ENCODE measurements around the gene MAP2K1. TPM values are rescaled to one million over a fixed set of nuclear protein-coding genes. Genes with fewer than 3 reads are reported as not detected.

The MAP2K1 gene
- total RNA-seq, 2 donors from 2014 or later: 83.3 to 98.1 TPM

DNA sequence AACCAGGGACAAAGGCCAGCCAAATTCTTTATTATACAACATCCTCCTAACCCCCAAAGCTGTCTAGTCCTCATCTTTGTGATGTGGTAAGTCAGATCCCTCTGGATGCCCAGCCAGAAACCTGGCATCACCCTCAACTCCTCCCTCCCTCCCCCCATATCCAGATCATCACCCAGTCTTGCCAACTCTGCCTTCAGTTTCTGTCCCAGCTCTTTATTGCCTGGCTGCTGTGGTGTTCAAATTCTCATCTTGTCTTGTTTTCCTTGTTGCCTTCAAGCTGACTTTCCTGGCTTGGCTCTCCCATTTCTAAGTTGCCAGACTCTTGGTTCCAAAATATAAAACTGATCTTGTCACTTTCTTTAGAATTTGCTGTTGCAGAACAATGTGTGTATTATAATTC lies 28.6 kb downstream of the MAP2K1 start:
- no peak for DNase-seq
- peak overlapping the region; percentile 27 for H3K27ac Mint-ChIP-seq
- H3K9me3 Mint-ChIP-seq: peaks cover 5 to 6% of the 10 kb centered on the region in 2 donors
- no peaks in the 10 kb centered on the region for H3K27me3 Mint-ChIP-seq (ENCODE audit: low read depth)
- ATAC-seq (replicated peaks in 1 of 2): no peak
- H3K4me3 Mint-ChIP-seq: no peak overlapping the region
- peaks cover 53% of the 10 kb centered on the region for H3K4me1 Mint-ChIP-seq (ENCODE audit: low read depth)
- peaks cover 10 to 15% of the 10 kb centered on the region in 2 donors for H3K36me3 Mint-ChIP-seq (ENCODE audit: insufficient read depth in 2 of 2)

DNA sequence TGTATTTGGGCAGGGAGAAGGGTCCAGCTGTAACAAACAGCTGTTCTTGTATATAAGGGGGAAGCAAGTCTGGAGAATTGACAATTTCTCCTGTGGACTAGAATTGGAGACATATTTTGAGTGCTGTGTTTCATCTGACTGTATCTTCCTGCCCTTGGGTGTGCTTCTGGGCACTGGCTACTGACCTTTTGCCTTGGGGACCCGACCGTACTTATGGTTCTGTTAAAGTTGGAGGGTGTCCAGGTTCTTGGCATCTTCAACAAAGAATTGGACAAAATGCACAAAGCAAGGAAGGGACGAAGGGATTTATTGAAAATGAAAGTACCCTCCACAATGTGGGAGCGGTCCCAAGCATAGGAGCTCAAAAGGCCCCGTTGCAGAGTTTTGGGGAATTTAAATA lies 31.0 kb downstream of the MAP2K1 start:
- H3K4me1 Mint-ChIP-seq (ENCODE audit: low read depth): peaks cover 42% of the 10 kb centered on the region
- no peak overlapping the region for H3K27ac Mint-ChIP-seq
- no peaks in the 10 kb centered on the region for H3K27me3 Mint-ChIP-seq (ENCODE audit: low read depth)
- no peak for DNase-seq
- ATAC-seq (replicated peaks in 1 of 2): no peak
- H3K4me3 Mint-ChIP-seq: no peak overlapping the region
- peaks cover 10 to 16% of the 10 kb centered on the region in 2 donors for H3K36me3 Mint-ChIP-seq (ENCODE audit: insufficient read depth in 2 of 2)
- H3K9me3 Mint-ChIP-seq: peaks cover 5 to 6% of the 10 kb centered on the region in 2 donors

DNA sequence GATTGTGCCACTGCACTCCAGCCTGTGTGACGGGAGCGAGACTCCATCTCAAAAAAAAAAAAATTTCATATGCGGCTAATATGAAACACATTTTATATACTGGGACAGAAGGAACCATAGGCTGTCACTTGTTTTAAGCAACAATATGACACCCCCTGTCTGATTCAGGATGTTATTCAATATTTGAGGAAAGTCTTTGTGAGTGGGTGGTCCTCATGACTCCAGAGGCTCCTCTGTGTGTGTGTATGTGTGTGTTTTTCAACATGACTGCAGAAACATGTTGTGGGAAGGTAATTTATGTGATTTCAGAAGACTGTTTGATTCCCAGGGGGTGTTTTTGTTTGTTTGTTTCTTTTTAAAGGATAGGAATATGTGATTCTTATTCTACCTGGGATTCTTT lies 32.8 kb downstream of the MAP2K1 start:
- Mint-ChIP-seq H3K4me3 (no peak overlapping the region), H3K27me3 (ENCODE audit: low read depth) (no peaks in the 10 kb centered on the region), H3K4me1 (ENCODE audit: low read depth) (peaks cover 46% of the 10 kb centered on the region)

DNA sequence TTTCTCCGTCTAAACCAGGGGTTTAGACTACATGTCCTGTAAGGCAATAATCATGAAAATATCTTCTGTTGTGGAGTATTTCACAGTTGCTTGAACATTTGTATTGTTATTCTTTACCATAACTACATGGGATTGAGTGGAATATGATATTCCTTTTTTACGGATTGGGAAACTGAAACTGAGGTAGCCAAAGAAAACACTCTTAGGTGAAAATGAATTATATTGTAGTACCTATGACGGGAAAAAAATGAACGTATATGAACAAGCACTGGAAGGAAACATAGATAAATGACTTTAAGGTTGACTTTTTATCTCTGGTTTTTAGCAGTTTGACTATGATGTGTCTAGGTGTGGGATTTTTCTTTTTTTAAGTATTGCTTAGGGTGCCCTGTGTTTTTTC lies 35.6 kb downstream of the MAP2K1 start:
- DNase-seq: no peak
- no peak overlapping the region for H3K4me3 Mint-ChIP-seq
- no peak overlapping the region for H3K27ac Mint-ChIP-seq
- H3K4me1 Mint-ChIP-seq (ENCODE audit: low read depth): peaks cover 41% of the 10 kb centered on the region
- H3K36me3 Mint-ChIP-seq (ENCODE audit: insufficient read depth in 2 of 2): peaks cover 5 to 6% of the 10 kb centered on the region in 2 donors
- no peaks in the 10 kb centered on the region for H3K9me3 Mint-ChIP-seq
- no peak for ATAC-seq (replicated peaks in 1 of 2)
- H3K27me3 Mint-ChIP-seq (ENCODE audit: low read depth): no peaks in the 10 kb centered on the region

More for the DNA sequence above, 32.8 kb downstream of the MAP2K1 start:
- H3K9me3 Mint-ChIP-seq: peaks cover 0 to 2% of the 10 kb centered on the region in 2 donors
- ATAC-seq (replicated peaks in 1 of 2) (no peak), DNase-seq (no peak)
- no peak overlapping the region for H3K27ac Mint-ChIP-seq
- H3K36me3 Mint-ChIP-seq (ENCODE audit: insufficient read depth in 2 of 2): peaks cover 8 to 11% of the 10 kb centered on the region in 2 donors

DNA sequence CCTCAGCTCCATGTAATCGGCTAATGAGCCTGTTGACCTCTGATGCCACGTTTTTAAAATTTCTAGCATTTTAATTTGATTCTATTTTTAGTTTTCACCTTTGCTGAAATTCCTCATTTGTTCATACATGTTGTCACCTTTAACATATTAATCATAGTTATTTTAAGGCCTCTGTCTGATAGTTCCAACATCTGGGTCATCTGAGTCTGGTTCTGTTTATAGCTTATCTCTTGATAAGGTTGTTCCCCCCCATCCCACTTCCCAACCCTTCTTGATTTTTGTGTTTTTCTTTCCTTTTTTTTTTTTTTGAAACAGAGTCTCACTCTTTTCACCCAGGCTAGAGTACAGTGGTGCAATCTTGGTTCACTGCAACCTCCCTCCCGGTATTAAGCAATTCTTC lies 36.4 kb downstream of the MAP2K1 start:
- H3K27me3 Mint-ChIP-seq (ENCODE audit: low read depth): no peaks in the 10 kb centered on the region
- H3K27ac Mint-ChIP-seq: no peak overlapping the region

DNA sequence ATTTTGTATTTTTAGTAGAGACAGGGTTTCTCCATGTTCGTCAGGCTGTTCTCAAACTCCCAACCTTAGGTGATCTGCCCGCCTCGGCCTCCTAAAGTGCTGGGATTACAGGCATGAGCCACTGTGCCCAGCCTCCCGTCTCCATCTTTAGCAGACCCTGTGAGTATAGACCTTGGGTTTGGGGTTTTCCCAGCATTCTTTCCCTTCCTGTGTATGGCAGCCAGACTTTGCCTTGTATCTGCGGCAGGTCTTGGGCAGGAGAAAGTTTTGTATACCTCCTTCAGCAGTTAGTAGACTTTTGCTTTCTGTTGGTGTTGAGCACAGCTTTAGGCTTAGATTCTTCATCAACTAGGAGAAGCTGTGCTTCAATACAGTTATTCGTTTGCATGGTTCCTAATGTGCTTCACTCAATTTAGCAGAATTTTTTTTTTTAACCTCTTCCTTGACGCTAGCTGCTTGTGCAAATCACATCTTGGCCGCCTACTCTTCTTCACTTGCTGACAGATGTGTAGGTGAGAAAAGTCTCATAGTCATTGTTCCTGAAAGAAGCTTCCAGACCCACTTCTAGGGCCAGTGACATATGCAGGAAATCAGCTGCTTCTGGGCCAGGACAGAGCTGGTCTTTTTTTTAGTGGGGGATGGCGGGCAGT lies 38.4 kb downstream of the MAP2K1 start:
- DNase-seq (no peak), ATAC-seq (replicated peaks in 1 of 2) (no peak)
- Mint-ChIP-seq H3K27ac (no peak overlapping the region), H3K4me3 (peak overlapping the region in 1 of 2 donors; percentile 50), H3K9me3 (no peaks in the 10 kb centered on the region), H3K36me3 (ENCODE audit: insufficient read depth in 2 of 2) (peaks cover 5 to 6% of the 10 kb centered on the region in 2 donors), H3K4me1 (ENCODE audit: low read depth) (peaks cover 40% of the 10 kb centered on the region), H3K27me3 (ENCODE audit: low read depth) (no peaks in the 10 kb centered on the region)

More for the DNA sequence above, 36.4 kb downstream of the MAP2K1 start:
- ATAC-seq (replicated peaks in 1 of 2): no peak
- no peak overlapping the region for H3K4me3 Mint-ChIP-seq
- H3K9me3 Mint-ChIP-seq: no peaks in the 10 kb centered on the region
- peaks cover 36% of the 10 kb centered on the region for H3K4me1 Mint-ChIP-seq (ENCODE audit: low read depth)
- DNase-seq: no peak
- H3K36me3 Mint-ChIP-seq (ENCODE audit: insufficient read depth in 2 of 2): peaks cover 5 to 6% of the 10 kb centered on the region in 2 donors

DNA sequence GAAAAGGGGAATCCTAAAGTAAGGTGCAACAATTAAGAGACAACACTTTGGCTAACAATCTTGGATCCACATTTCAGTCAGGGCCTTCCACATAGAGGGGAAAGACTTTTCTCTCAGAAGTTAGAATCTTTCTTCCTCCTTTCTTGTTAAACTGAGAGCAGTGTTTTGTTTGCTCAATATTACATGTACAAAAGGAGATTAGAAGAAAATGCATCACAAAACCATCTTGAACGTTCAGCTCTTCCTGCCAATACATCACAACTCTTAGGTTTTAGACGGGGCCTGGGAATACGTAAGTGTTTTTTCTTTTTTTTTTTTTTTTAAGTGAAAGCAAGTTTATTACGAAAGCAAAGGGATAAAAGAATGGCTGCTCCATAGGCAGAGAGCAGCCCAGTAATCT lies 39.1 kb downstream of the MAP2K1 start:
- Mint-ChIP-seq H3K36me3 (ENCODE audit: insufficient read depth in 2 of 2) (peaks cover 5 to 6% of the 10 kb centered on the region in 2 donors), H3K27me3 (ENCODE audit: low read depth) (no peaks in the 10 kb centered on the region), H3K9me3 (no peaks in the 10 kb centered on the region), H3K27ac (no peak overlapping the region), H3K4me1 (ENCODE audit: low read depth) (peaks cover 42% of the 10 kb centered on the region), H3K4me3 (no peak overlapping the region)
- ATAC-seq (replicated peaks in 1 of 2) (no peak), DNase-seq (no peak)

DNA sequence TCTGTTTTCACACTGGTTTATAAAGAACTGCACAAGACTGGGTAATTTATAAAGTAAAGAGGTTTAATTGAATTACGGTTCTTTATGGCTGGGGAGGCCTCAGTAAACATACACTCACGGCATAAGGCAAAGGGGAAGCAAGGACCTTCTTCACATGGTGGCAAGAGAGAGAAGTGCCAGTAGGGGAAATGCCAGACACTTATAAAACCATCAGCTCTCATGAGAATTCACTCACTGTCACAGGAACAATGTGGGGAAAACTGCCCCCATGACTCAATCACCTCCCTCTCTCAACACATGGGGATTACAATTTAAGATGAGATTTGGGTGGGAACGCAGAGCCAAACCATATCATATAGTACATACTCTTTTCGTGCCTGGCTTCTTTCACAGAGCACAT lies 42.4 kb downstream of the MAP2K1 start:
- H3K4me1 Mint-ChIP-seq (ENCODE audit: low read depth): peaks cover 59% of the 10 kb centered on the region
- no peaks in the 10 kb centered on the region for H3K9me3 Mint-ChIP-seq
- H3K27ac Mint-ChIP-seq: no peak overlapping the region
- no peaks in the 10 kb centered on the region for H3K27me3 Mint-ChIP-seq (ENCODE audit: low read depth)
- no peak for ATAC-seq (replicated peaks in 1 of 2)
- peaks cover 0 to 6% of the 10 kb centered on the region in 2 donors for H3K36me3 Mint-ChIP-seq (ENCODE audit: insufficient read depth in 2 of 2)
- DNase-seq: no peak
- H3K4me3 Mint-ChIP-seq: no peak overlapping the region

DNA sequence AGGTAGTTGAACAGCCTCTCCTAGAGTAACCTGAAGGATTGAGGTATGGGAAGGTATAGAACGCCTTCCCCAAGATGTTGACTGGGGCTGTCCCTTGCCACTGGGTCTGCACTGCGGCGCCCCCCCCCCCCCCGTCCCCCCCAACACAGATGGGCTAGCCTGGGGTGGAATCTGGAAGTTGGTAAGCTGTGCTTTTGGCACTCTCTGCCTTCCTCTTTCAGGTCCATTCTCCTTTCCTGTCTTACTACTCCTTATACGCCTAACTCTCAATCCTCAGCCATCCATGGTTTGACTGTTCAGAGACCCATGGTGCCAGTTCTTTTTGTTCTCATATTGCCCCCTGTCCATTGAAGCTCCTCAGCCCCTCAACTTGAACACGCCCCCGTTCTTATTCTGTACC lies 42.8 kb downstream of the MAP2K1 start:
- Mint-ChIP-seq H3K9me3 (no peaks in the 10 kb centered on the region), H3K27me3 (ENCODE audit: low read depth) (no peaks in the 10 kb centered on the region), H3K36me3 (ENCODE audit: insufficient read depth in 2 of 2) (peaks cover 1 to 4% of the 10 kb centered on the region in 2 donors), H3K27ac (no peak overlapping the region), H3K4me1 (ENCODE audit: low read depth) (peaks cover 56% of the 10 kb centered on the region), H3K4me3 (no peak overlapping the region)
- no peak for DNase-seq
- no peak for ATAC-seq (replicated peaks in 1 of 2)

DNA sequence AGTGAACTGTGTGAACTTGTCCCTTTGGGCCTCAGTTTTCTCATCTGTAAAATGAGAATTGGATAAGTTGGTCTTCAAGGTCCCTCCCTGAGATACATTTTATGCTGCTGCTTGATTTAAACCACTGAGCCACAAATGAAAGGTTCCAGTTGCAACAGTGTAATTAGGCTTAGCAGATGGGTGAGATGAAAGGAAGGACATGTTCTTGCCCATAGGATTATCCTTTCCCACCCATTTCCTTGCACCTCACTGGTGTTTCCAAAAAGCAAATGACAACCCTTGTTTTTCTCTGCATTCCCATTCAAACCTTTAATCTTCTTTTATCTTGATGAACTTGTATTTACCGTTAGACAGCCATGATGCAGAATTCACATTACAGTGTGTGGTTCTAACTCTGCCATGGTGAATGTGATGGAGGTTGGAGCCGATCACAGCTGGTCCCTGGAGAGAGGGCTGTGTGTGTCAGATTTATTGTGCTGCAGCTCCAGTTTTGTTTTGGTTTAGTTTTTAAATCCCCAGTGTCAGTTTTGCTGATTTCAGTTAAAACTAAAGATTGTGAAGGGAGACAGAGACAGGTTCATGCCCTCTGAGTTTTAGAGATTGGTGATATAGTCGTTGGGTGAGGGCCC lies 44.0 kb downstream of the MAP2K1 start:
- H3K27me3 Mint-ChIP-seq (ENCODE audit: low read depth): no peaks in the 10 kb centered on the region
- H3K27ac Mint-ChIP-seq: no peak overlapping the region
- no peak for DNase-seq
- no peaks in the 10 kb centered on the region for H3K9me3 Mint-ChIP-seq
- H3K4me3 Mint-ChIP-seq: no peak overlapping the region
- H3K4me1 Mint-ChIP-seq (ENCODE audit: low read depth): peaks cover 45% of the 10 kb centered on the region
- ATAC-seq (replicated peaks in 1 of 2): no peak
- H3K36me3 Mint-ChIP-seq (ENCODE audit: insufficient read depth in 2 of 2): peaks cover 0 to 7% of the 10 kb centered on the region in 2 donors

DNA sequence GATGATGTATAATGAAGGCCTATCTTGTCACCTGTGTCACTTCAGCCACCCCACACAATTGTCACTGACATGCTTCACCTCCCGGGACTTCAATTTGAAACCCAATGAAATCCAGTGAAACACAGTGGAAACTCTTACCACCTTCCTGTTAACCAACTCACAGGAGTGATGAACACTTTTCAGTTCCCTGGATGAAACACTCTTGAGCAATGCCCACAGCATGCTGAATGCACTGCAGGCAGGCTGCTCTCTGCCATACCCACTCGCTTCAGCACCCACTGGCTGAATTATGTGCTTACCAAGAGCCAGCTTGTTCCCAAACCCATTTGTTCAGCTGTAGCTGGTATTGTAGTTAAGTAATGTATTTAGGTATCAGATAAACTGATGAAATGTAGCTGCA lies 47.0 kb downstream of the MAP2K1 start:
- H3K36me3 Mint-ChIP-seq (ENCODE audit: insufficient read depth in 2 of 2): peaks cover 4 to 19% of the 10 kb centered on the region in 2 donors
- H3K4me1 Mint-ChIP-seq (ENCODE audit: low read depth): peaks cover 39% of the 10 kb centered on the region
- no peak overlapping the region for H3K27ac Mint-ChIP-seq
- ATAC-seq (replicated peaks in 1 of 2) (peak in 1 of 2 donors; percentile 17), DNase-seq (no peak)
- no peak overlapping the region for H3K4me3 Mint-ChIP-seq
- no peaks in the 10 kb centered on the region for H3K27me3 Mint-ChIP-seq (ENCODE audit: low read depth)
- H3K9me3 Mint-ChIP-seq: no peaks in the 10 kb centered on the region

DNA sequence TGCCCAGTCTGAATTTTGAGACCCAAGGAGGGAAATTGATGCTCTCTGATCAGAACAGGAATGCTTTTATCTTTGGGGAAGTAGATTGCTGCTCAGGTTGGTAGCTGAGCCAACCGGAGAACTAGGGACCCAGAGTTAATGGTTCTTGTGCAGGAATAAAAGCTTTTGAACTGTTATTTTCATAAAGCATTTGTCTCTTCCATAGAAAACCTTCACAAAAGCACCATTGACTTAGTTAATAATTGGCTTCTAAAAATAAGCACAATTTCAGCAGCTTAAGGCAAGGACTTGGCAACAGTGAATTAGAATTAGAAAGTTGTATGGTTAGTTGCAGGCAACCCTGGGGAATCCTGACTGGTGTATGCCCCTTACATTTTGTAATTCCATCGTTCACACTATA lies 53.8 kb downstream of the MAP2K1 start:
- DNase-seq (no peak), ATAC-seq (replicated peaks in 1 of 2) (no peak)
- no peaks in the 10 kb centered on the region for H3K27me3 Mint-ChIP-seq (ENCODE audit: low read depth)
- no peaks in the 10 kb centered on the region for H3K4me1 Mint-ChIP-seq (ENCODE audit: low read depth)
- H3K4me3 Mint-ChIP-seq: no peak overlapping the region
- peak overlapping the region; percentile 7 for H3K27ac Mint-ChIP-seq
- no peaks in the 10 kb centered on the region for H3K9me3 Mint-ChIP-seq
- H3K36me3 Mint-ChIP-seq (ENCODE audit: insufficient read depth in 2 of 2): peaks cover 7 to 37% of the 10 kb centered on the region in 2 donors

DNA sequence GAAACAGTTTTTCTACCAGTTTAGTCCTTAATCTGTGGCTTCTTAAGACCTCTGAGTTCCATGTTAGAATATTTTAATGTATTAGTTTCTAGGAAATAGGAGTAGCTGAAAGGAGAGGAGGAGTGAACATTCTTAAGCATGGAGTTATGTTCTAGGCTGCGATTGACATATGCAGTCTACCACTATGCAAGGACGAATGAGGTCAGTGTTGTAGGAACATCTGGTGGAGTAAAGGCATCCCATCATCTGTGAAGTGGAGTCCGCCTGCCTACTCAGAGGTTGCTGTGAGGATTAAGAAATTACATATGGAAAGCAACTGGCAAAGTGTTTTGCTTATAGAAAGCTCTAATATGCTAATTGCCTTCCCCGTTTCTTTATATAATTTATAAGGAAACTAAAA lies 65.7 kb downstream of the MAP2K1 start:
- Mint-ChIP-seq H3K4me1 (ENCODE audit: low read depth) (peaks cover 12% of the 10 kb centered on the region), H3K4me3 (no peak overlapping the region), H3K27me3 (ENCODE audit: low read depth) (no peaks in the 10 kb centered on the region), H3K36me3 (ENCODE audit: insufficient read depth in 2 of 2) (peaks cover 3 to 4% of the 10 kb centered on the region in 2 donors), H3K27ac (no peak overlapping the region), H3K9me3 (peaks cover 0 to 2% of the 10 kb centered on the region in 2 donors)
- no peak for DNase-seq
- ATAC-seq (replicated peaks in 1 of 2): no peak
